Vagina (tissue), 2 donors: ENCODE measurements around the gene C16orf86.

Source experiments
- CTCF ChIP-seq, 3 experiments: fragments of 450-650 bp in 2 of 3; fragments of 200-600 bp in 1 of 3; sonication (generic) in 1 of 3; IDR thresholded peaks; one replicate each; pipeline ENCODE4 v1.5.1; 2017 to 2019; ENCODE audit warnings: antibody characterized with exemption in 3 of 3, mild to moderate bottlenecking in 2 of 3, moderate library complexity in 2 of 3
- POLR2A ChIP-seq, 2 donors: fragments of 450-650 bp; IDR thresholded peaks; one replicate each; pipeline ENCODE4 v1.6.1; 2017; ENCODE audit warnings: antibody characterized with exemption in 2 of 2, mild to moderate bottlenecking in 2 of 2, moderate library complexity in 2 of 2

- TF ChIP-seq CTCF (IDR thresholded peaks at IDR 0.05) (no peak), POLR2A (IDR thresholded peaks at IDR 0.05) (no peak)
Observed at GRCh38 chr16:67641779-67642708, 24.6 kb upstream of the C16orf86 start.
